Gastrocnemius medialis (tissue), 4 donors: ENCODE data around the gene RASSF5. TPM values are rescaled to one million over a fixed set of nuclear protein-coding genes. Genes with fewer than 3 reads are reported as not detected.

ENCODE experiments used
- ATAC-seq, 2 donors: fragments of 150-250 bp; one replicate each; pipeline ENCODE4 v1.9.1; 2016
- DNase-seq, 2 donors: peaks; one replicate each; pipeline ENCODE4 v3.0.0-alpha.2; 2019
- H3K27ac ChIP-seq, 4 donors: fragments of 200-600 bp; sonication (generic); 1 replicate in 1 of 4; 2 replicates in 3 of 4; pipeline ENCODE4 v1.5.1; 2016 to 2018; ENCODE audit warnings: mild to moderate bottlenecking in 2 of 4, moderate library complexity in 1 of 4
- H3K27me3 ChIP-seq, 3 donors: fragments of 200-600 bp; sonication (generic) in 2 of 3; 1 replicate in 1 of 3; 2 replicates in 2 of 3; pipeline versions ENCODE4 v1.5.1 to v1.6.0; 2016 to 2019; ENCODE audit warnings: mild to moderate bottlenecking in 1 of 3, moderate library complexity in 1 of 3
- H3K36me3 ChIP-seq, 2 donors: fragments of 200-600 bp; sonication (generic) in 1 of 2; one replicate each; pipeline ENCODE4 v1.5.1; 2017 to 2018
- H3K4me1 ChIP-seq, 2 donors: fragments of 200-600 bp; sonication (generic) in 1 of 2; one replicate each; pipeline ENCODE4 v1.5.1; 2016 to 2017; ENCODE audit warnings: mild to moderate bottlenecking in 2 of 2
- H3K4me3 ChIP-seq, 4 donors: fragments of 200-600 bp; sonication (generic) in 3 of 4; 1 replicate in 1 of 4; 2 replicates in 3 of 4; pipeline ENCODE4 v1.5.1; 2016 to 2019; ENCODE audit warnings: mild to moderate bottlenecking in 2 of 4
- H3K9me3 ChIP-seq, 3 donors: fragments of 200-600 bp; sonication (generic) in 2 of 3; 1 replicate in 1 of 3; 2 replicates in 2 of 3; pipeline ENCODE4 v1.5.1; 2016 to 2019
- CTCF ChIP-seq, 5 experiments: fragments of 450-650 bp in 3 of 5; fragments of 200-600 bp in 2 of 5; sonication (generic) in 2 of 5; IDR thresholded peaks in 4 of 5; conservative IDR thresholded peaks in 1 of 5; 1 replicate in 4 of 5; 2 replicates in 1 of 5; pipeline ENCODE4 v1.5.1; 2016 to 2019; ENCODE audit warnings: antibody characterized with exemption in 5 of 5, mild to moderate bottlenecking in 3 of 5, moderate library complexity in 3 of 5
- POLR2A ChIP-seq, 2 donors: fragments of 450-650 bp; IDR thresholded peaks; one replicate each; pipeline ENCODE4 v1.6.1; 2017; ENCODE audit warnings: antibody characterized with exemption in 2 of 2, mild to moderate bottlenecking in 2 of 2, moderate library complexity in 2 of 2
- in situ Hi-C, 4 donors: fragments of 200-750 bp; cut with MboI; loops; one replicate each; pipeline versions ENCODE4 v1.15.0 to v1.8.0; 2017; ENCODE audit warnings: low sequenced_read_pairs in 4 of 4
- intact Hi-C: fragments of 100-400 bp; cut with DNase I; formaldehyde crosslinking; loops from one replicate; pipeline ENCODE4 v1.15.1; 2023; ENCODE audit warnings: low total_unique reads
- total RNA-seq, 4 donors: library from RNA; depleted of rRNA; stranded (reverse); fragments of >200 nt; gene quantifications; one replicate each; pipeline versions ENCODE4 v1.1.0 to v1.2.3, GENCODE V29; 2016

RASSF5 gene
- total RNA-seq, 4 donors from 2014 or later: 5.9 to 15.9 (median 9.4) TPM

- intact Hi-C loops: no loop called here
- DNase-seq: peak in 1 of 2 donors; percentile 31
- Histone ChIP-seq H3K27ac (no peak within 1 kb of the TSS), H3K27me3 (peaks cover 5 to 10% (median 5%) of the 10 kb centered on the region in 3 donors), H3K36me3 (no peaks in the 10 kb centered on the region), H3K4me1 (peaks cover 2 to 7% of the 10 kb centered on the region in 2 donors), H3K4me3 (peak within 1 kb of the TSS; percentile 32 to 49 (median 45)), H3K9me3 (no peaks in the 10 kb centered on the region)
- peak; percentile 51 to 53 for ATAC-seq
- in situ Hi-C loops: no loop called here
- TF ChIP-seq CTCF (IDR thresholded peaks at IDR 0.05 in 4 of 5, conservative IDR thresholded peaks at IDR 0.05 in 1 of 5): no peak
- no peak for TF ChIP-seq POLR2A (IDR thresholded peaks at IDR 0.05)
Measured at GRCh38 chr1:206469933-206470691, 37.2 kb upstream of the RASSF5 start, which contains the start of gene IKBKE. IKBKE (plus strand) TSS chr1:206470476; CDS start chr1:206473228, 2,752 bp downstream.

- ATAC-seq: no peak
- Histone ChIP-seq H3K27ac (no peak overlapping the region), H3K36me3 (no peaks in the 10 kb centered on the region), H3K4me3 (peak overlapping the region; percentile 32 to 49 (median 45)), H3K4me1 (peaks cover 2 to 7% of the 10 kb centered on the region in 2 donors), H3K27me3 (peaks cover 5 to 10% (median 5%) of the 10 kb centered on the region in 3 donors), H3K9me3 (no peaks in the 10 kb centered on the region)
- TF ChIP-seq CTCF (IDR thresholded peaks at IDR 0.05 in 4 of 5, conservative IDR thresholded peaks at IDR 0.05 in 1 of 5) (no peak), POLR2A (IDR thresholded peaks at IDR 0.05) (no peak)
- in situ Hi-C loops: no loop called here
- intact Hi-C loops: no loop called here
- DNase-seq: no peak
Measured at GRCh38 chr1:206470692-206471414, 36.5 kb upstream of the RASSF5 start.

- H3K36me3 ChIP-seq: no peaks in the 10 kb centered on the region
- DNase-seq (no peak), ATAC-seq (no peak)
- H3K9me3 ChIP-seq: no peaks in the 10 kb centered on the region
- in situ Hi-C loops (no loop called here), intact Hi-C loops (no loop called here)
- no peak overlapping the region for H3K27ac ChIP-seq
- no peak overlapping the region for H3K4me3 ChIP-seq
- H3K27me3 ChIP-seq: peaks cover 5 to 10% (median 5%) of the 10 kb centered on the region in 3 donors
- TF ChIP-seq POLR2A (IDR thresholded peaks at IDR 0.05) (no peak), CTCF (IDR thresholded peaks at IDR 0.05 in 4 of 5, conservative IDR thresholded peaks at IDR 0.05 in 1 of 5) (no peak)
- H3K4me1 ChIP-seq: peaks cover 2 to 7% of the 10 kb centered on the region in 2 donors
Measured at GRCh38 chr1:206471415-206471801, 35.9 kb upstream of the RASSF5 start.

GRCh38 chr1:206472024-206472423 is 35.3 kb upstream of the RASSF5 start:
- no peaks in the 10 kb centered on the region for H3K36me3 ChIP-seq
- DNase-seq (no peak), ATAC-seq (no peak)
- no peak overlapping the region for H3K27ac ChIP-seq
- peaks cover 2 to 7% of the 10 kb centered on the region in 2 donors for H3K4me1 ChIP-seq
- intact Hi-C loops (no loop called here), in situ Hi-C loops (no loop called here)
- H3K27me3 ChIP-seq: peaks cover 2 to 10% (median 5%) of the 10 kb centered on the region in 3 donors
- no peak overlapping the region for H3K4me3 ChIP-seq
- no peaks in the 10 kb centered on the region for H3K9me3 ChIP-seq
- TF ChIP-seq POLR2A (IDR thresholded peaks at IDR 0.05): no peak
- TF ChIP-seq CTCF (IDR thresholded peaks at IDR 0.05 in 4 of 5, conservative IDR thresholded peaks at IDR 0.05 in 1 of 5): no peak
